GM19463 (cell line): ENCODE measurements around the gene VBP1.
"Not testable (repeated sequence)": the region's sequence is repeated elsewhere in the genome, so short reads cannot be mapped to it uniquely, and the experiment has no call there.

ENCODE experiments used
- ATAC-seq: cut with Tn5 transposase; IDR thresholded peaks from one replicate; pipeline ENCODE4 v1.9.1; 2021; ENCODE audit warnings: mild to moderate bottlenecking, moderate library complexity; ENCODE audit not compliant: unreplicated experiment

VBP1 gene

GRCh38 chrX:155263854-155264628 is 47.8 kb downstream of the VBP1 start, which contains the start of gene RAB39B:
TSS of gene RAB39B (minus strand) at chrX:155264491. CDS start at chrX:155264288, 203 bp downstream.
- ATAC-seq: peak; percentile 87

DNA sequence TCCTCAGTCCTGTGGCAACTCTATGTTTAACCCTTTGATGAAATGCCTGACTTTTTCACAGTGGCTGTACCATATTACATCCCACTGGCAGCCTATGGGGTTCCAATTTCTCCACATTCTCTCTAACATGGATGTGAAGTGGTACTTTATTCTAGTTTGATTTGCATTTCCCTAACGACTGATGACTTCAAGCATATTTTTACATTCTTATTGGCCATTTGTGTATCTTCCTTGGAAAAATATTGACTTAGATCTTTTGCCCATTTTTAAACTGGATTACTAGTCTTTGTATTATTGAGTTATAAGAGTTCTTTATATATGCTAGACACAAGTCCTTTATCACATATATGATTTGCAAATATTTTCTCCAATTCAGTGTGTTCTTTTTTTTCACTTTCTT is 50.2 kb downstream of the VBP1 start:
- no peak for ATAC-seq

- ATAC-seq: not testable (repeated sequence)
Observed at GRCh38 chrX:155267995-155268394, 51.7 kb downstream of the VBP1 start.

GRCh38 chrX:155270969-155271368 is 54.7 kb downstream of the VBP1 start:
- ATAC-seq: no peak

GRCh38 chrX:155279873-155280272 is 63.6 kb downstream of the VBP1 start:
- ATAC-seq: no peak
